Cardiac atrium fibroblast (primary cell): Measurements from ENCODE around the gene RUVBL1. TPM values are rescaled to one million over a fixed set of nuclear protein-coding genes. Genes with fewer than 3 reads are reported as not detected.

Experiments
- total RNA-seq: library from RNA; depleted of rRNA; stranded (reverse); fragments of >200 nt; gene quantifications from 2 replicates; pipeline ENCODE4 v1.2.3, GENCODE V29; 2015

Gene RUVBL1
- 41.5 and 48.0 TPM in 2 replicates for total RNA-seq

DNA sequence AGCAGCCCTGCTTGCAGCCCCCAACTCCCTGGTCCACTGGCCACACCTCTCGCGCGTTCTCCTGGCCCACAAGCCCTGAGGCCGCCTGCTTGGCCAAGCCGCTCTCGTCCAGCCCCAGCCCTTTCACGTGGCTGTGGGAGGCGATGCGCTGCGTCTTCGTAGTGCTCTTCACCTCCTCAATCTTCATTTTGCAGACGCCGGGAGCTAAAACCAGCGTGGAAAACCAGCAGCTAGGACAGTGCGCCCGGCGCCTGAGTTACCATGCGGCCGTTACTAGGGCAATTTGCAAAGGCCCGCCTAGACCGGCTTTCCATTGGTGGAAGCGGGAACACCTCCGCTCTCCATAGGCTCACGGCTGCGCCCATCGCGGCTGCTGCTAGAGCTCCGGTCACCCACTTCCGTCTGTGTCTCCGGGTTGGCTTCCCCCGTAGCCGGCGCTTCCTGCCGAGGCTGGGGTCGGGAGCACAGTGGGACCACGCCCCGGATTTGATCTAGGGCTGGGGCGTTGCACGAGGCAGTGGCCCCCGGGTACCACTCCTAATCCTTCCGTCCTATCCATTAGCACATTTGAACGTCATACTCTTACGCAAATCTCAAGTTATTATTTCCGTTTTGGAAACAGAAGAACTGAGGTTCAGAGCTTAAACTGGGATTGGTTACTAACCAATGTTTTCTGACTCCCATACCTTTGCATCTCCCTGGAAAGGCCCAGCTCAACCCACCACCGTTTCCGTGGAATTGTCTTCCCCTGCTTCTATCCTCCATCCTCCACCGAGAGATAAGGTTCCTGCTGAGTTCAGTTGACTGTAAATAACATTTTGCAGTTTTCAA lies at the start of gene RUVBL1:
TSS of gene RUVBL1 (minus strand) at position 275 of the 831 bp plus-strand sequence. CDS start at position 187, 88 bp downstream.

DNA sequence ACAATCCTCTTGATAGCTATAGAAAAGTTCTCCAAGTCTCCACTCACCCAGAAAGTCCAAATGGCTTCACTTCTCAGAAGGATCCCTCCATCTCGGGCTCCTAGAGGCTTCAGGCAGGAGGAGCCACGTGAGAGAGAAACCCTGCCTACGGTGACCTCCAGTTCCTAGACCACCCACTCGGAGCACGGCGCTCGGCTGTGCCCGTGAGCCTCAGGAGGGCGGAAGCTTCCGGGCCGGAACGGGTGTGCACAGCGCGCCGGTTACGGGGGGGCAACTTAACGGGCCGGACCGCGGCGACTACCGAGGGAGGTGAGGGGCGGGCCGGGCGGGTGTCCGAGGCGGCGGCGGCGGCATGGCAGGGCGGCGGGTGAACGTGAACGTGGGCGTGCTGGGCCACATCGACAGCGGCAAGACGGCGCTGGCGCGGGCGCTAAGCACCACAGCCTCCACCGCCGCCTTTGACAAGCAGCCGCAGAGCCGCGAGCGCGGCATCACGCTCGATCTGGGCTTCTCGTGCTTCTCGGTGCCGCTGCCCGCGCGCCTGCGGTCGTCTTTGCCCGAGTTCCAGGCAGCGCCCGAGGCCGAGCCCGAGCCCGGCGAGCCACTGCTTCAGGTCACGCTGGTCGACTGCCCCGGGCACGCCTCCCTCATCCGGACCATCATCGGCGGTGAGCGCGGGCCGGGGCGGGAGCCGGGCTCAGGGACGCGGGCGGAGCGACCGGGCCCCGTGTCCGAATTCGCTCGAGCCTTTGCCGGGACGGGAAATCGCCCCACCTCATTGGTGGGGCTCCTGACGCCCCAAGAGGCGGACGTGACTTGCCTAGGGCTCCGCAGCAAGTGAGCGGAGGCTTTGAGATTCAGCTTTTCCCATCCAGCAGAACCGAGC lies 29.8 kb upstream of the RUVBL1 start, which contains the start of gene EEFSEC:
TSS of gene EEFSEC (plus strand) at position 326 of the 886 bp plus-strand sequence. CDS start at position 353, 27 bp downstream.

DNA sequence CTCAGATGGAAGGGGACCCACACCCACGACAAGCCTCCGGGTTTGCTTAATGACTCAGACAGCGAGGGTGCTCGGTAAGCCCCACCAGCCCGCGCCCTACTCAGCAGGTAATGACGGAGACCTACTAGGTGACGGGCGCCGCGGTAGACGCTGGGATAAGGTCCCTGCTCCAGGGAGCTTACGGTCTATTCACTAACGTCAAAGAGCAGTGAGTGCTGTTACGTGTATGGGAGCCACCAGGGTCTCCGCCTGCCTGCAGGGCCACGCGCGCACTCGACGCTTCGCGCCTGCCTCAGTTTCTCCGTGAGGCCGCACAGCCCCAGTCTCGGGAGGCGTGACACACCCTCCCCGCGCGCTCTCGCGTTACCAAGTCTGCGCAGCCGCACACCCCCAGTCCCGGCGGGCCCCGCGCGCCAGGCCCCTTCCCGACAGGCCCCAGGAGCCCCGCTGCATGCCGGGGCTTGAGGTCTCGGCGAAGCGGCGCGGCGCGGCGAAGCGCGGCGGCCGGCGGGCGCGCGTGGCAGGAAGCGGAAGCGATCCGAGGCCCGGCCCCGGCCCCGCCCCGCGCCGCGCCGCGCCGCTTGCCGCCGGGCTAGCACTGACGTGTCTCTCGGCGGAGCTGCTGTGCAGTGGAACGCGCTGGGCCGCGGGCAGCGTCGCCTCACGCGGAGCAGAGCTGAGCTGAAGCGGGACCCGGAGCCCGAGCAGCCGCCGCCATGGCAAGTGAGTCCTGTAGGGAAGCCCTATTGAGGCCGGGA lies 71.6 kb downstream of the RUVBL1 start, which contains the start of gene SEC61A1:
TSS of gene SEC61A1 (plus strand) at position 601 of the 758 bp plus-strand sequence. CDS start at position 717, 116 bp downstream.

Other genes with a start within 250 kb of the RUVBL1 start
- gene KBTBD12, start 208.6 kb downstream of the RUVBL1 start, total RNA-seq, result not detected in 2 replicates
- 331 and 381 TPM in 2 replicates for gene SEC61A1, start 71.4 kb downstream of the RUVBL1 start, total RNA-seq
- gene EEFSEC, start 29.7 kb upstream of the RUVBL1 start, total RNA-seq, result 5.3 and 8.5 TPM in 2 replicates